HepG2 (cell line): ENCODE results near the gene LRRFIP2.

Experiments
- EP300 ChIP-seq, 3 experiments: sonication (generic) in 1 of 3; formaldehyde crosslinking in 1 of 3; IDR thresholded peaks; 2 replicates each; pipeline versions ENCODE4 v1.5.1 to v1.6.1; 2011 to 2020; ENCODE audit warnings: low read depth in 2 of 3, low read length in 2 of 3, borderline replicate concordance in 1 of 3, improper control_type of control experiment in 1 of 3, mild to moderate bottlenecking in 1 of 3, missing genetic modification reagents in 1 of 3, moderate library complexity in 1 of 3
- REPIN1 ChIP-seq: sonication (generic); formaldehyde crosslinking; IDR thresholded peaks from 2 replicates; pipeline ENCODE4 v1.8.0; 2022; ENCODE audit warnings: missing genetic modification reagents, low read depth, mild to moderate bottlenecking, borderline replicate concordance
- SETDB1 ChIP-seq: sonication (generic); formaldehyde crosslinking; IDR thresholded peaks from 2 replicates; pipeline ENCODE4 v1.5.1; 2020; ENCODE audit warnings: missing genetic modification reagents, mild to moderate bottlenecking, borderline replicate concordance
- ZKSCAN8 ChIP-seq: IDR thresholded peaks from 2 replicates; pipeline ENCODE4 v1.6.1; 2016; ENCODE audit warnings: borderline replicate concordance, missing genetic modification reagents, missing compliant biosample characterization
- TF ChIP-seq, protein P1 (sequence below): sonication (generic); formaldehyde crosslinking; conservative IDR thresholded peaks from 2 replicates; pipeline ENCODE4 v1.8.1; 2023; ENCODE audit warnings: missing genetic modification reagents

DNA sequence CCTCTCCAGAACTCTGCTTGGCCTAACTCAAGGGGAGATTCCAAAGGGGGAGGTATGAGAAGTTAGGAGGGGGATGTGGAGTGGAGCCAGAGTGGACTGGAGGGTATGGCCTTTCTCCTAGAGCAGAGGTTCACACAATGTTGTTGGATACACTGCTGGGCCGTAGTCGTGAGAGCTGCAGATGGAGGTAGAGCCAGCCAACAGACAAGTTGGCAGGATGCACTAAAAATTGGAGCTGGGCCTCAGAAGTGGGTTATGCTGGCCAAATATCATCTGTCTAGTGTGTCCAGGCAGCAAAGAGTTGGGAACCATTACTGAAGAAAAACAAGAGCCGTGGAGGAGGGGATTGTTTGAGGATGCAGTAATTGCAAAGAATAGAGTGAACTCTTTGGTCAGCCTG is 27.7 kb upstream of the LRRFIP2 start:
- TF ChIP-seq, protein P1, sequence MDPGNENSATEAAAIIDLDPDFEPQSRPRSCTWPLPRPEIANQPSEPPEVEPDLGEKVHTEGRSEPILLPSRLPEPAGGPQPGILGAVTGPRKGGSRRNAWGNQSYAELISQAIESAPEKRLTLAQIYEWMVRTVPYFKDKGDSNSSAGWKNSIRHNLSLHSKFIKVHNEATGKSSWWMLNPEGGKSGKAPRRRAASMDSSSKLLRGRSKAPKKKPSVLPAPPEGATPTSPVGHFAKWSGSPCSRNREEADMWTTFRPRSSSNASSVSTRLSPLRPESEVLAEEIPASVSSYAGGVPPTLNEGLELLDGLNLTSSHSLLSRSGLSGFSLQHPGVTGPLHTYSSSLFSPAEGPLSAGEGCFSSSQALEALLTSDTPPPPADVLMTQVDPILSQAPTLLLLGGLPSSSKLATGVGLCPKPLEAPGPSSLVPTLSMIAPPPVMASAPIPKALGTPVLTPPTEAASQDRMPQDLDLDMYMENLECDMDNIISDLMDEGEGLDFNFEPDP (CRISPR knock-in tag) = no peak
- TF ChIP-seq REPIN1 (no peak), ZKSCAN8 (CRISPR knock-in tag) (no peak), EP300 (IDR thresholded peaks at IDR 0.05; ENCODE audit: low read depth in 2 of 2, low read length in 2 of 2) (no peak), EP300 (CRISPR knock-in tag; IDR thresholded peaks at IDR 0.05; ENCODE audit: borderline replicate concordance) (no peak), SETDB1 (CRISPR knock-in tag) (no peak)
